ENCODE data around the gene MEPE. TPM values are rescaled to one million over a fixed set of nuclear protein-coding genes. Genes with fewer than 3 reads are reported as not detected.
A peak's percentile ranks its signal among the peaks of the same experiment; 100 is the strongest.

MEPE gene
- total RNA-seq, 1 donor from 2014 or later = not detected

DNA sequence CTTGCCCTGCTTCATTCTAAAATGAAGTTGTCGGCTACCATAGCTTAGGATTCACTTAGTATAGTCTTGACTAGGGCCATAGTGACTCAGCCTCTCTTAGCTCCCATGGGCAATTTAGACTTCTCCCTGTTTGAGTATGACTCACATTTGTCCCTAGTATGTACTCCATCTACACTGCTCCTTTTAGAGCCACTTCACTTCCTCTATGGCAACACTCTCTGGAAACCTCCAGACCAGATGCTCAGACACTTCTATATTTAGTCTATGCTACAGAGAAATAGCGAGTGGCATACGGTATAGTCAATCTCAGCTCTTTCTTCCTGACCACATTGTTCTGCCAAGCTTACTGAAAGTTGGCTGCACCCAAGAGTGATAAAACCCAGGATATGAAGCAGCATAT is 11.2 kb downstream of the MEPE start:
- no peaks in the 10 kb centered on the region for H3K36me3 Mint-ChIP-seq
- H3K27ac Mint-ChIP-seq = no peak overlapping the region
- H3K4me3 Mint-ChIP-seq = no peak overlapping the region
- TF ChIP-seq, protein P1, sequence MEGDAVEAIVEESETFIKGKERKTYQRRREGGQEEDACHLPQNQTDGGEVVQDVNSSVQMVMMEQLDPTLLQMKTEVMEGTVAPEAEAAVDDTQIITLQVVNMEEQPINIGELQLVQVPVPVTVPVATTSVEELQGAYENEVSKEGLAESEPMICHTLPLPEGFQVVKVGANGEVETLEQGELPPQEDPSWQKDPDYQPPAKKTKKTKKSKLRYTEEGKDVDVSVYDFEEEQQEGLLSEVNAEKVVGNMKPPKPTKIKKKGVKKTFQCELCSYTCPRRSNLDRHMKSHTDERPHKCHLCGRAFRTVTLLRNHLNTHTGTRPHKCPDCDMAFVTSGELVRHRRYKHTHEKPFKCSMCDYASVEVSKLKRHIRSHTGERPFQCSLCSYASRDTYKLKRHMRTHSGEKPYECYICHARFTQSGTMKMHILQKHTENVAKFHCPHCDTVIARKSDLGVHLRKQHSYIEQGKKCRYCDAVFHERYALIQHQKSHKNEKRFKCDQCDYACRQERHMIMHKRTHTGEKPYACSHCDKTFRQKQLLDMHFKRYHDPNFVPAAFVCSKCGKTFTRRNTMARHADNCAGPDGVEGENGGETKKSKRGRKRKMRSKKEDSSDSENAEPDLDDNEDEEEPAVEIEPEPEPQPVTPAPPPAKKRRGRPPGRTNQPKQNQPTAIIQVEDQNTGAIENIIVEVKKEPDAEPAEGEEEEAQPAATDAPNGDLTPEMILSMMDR (IDR thresholded peaks at IDR 0.05; ENCODE audit: unreplicated experiment) = no peak
- H3K4me1 Mint-ChIP-seq = peaks cover 3% of the 10 kb centered on the region
- no peak for DNase-seq (ENCODE audit: low spot score in 2 of 2, unreplicated experiment in 2 of 2)
- no peaks in the 10 kb centered on the region for H3K9me3 Mint-ChIP-seq
- H3K27me3 Mint-ChIP-seq (ENCODE audit: low read depth) = peaks cover 10% of the 10 kb centered on the region

DNA sequence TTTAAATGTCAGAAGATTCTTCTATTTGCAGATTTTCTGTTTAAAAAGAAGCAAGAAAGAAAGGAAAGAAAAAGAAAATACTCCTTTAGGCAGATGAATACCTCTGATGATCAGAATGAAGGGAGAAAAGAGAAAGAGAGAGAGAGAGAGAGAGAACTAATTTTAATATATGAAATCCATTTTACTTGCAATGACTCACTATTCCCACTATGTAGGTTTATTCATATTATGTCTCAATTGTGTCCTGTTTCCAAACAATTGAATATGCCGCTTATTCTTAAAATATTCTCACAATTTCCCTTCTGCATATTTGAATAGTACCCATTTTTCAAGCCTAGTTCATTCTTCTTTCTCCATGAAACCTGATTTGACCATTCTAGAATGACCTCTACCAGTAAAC is 11.7 kb downstream of the MEPE start:
- DNase-seq (ENCODE audit: low spot score in 2 of 2, unreplicated experiment in 2 of 2) = no peak
- H3K27ac Mint-ChIP-seq = no peak overlapping the region
- H3K27me3 Mint-ChIP-seq (ENCODE audit: low read depth) = peaks cover 10% of the 10 kb centered on the region
- H3K36me3 Mint-ChIP-seq = no peaks in the 10 kb centered on the region
- H3K9me3 Mint-ChIP-seq = no peaks in the 10 kb centered on the region
- H3K4me3 Mint-ChIP-seq = no peak overlapping the region
- TF ChIP-seq, protein P1 (IDR thresholded peaks at IDR 0.05; ENCODE audit: unreplicated experiment) = no peak
- peaks cover 7% of the 10 kb centered on the region for H3K4me1 Mint-ChIP-seq

DNA sequence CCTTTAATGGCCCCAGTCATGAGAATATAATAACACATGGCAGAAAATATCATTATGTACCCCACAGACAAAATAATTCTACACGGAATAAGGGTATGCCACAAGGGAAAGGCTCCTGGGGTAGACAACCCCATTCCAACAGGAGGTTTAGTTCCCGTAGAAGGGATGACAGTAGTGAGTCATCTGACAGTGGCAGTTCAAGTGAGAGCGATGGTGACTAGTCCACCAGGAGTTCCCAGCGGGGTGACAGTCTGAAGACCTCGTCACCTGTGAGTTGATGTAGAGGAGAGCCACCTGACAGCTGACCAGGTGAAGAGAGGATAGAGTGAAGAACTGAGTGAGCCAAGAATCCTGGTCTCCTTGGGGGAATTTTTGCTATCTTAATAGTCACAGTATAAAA is 13.5 kb downstream of the MEPE start:
- DNase-seq (ENCODE audit: low spot score in 2 of 2, unreplicated experiment in 2 of 2) = no peak
- H3K27ac Mint-ChIP-seq = no peak overlapping the region
- H3K36me3 Mint-ChIP-seq = no peaks in the 10 kb centered on the region
- TF ChIP-seq, protein P1 (IDR thresholded peaks at IDR 0.05; ENCODE audit: unreplicated experiment) = no peak
- H3K9me3 Mint-ChIP-seq = no peaks in the 10 kb centered on the region
- H3K4me3 Mint-ChIP-seq = no peak overlapping the region
- peaks cover 10% of the 10 kb centered on the region for H3K27me3 Mint-ChIP-seq (ENCODE audit: low read depth)
- H3K4me1 Mint-ChIP-seq = peaks cover 11% of the 10 kb centered on the region

DNA sequence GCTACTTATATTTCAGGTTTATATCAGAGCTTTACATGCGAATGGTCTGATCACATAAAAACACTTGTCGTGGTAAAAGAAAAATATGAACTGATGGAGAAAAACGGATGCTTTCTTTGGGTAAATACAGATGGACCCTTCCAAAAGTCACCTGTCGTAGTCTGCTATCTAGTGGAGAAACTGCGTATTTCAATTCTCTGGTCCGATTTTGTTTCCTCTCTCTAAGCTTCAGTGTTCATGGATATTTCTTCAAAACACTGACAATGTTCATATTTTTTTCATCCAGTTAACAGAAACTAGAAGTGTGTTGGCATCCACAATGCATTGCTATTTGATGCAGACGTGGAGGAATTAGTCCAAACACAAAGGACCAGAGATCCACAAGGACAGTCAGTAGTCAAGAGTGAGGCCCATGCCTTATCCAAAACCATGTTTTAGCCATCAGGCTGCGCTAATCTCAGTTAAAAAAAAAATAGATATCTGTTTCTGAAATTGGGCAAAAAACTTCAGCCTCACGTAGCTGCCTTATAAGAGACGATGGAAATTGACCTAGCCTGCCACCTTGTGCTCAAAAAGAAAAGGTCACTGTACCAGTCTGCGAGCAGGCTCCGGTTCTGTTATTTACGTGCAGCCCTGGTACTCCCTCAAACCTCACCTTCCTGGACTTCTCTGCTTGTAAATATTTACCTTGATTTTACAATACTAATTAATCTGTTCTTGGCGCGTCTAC is 16.0 kb downstream of the MEPE start:
- Mint-ChIP-seq H3K27me3 (ENCODE audit: low read depth) (peaks cover 10% of the 10 kb centered on the region), H3K4me3 (no peak overlapping the region), H3K36me3 (no peaks in the 10 kb centered on the region), H3K4me1 (peaks cover 20% of the 10 kb centered on the region), H3K27ac (no peak overlapping the region), H3K9me3 (no peaks in the 10 kb centered on the region)
- no peak for DNase-seq (ENCODE audit: low spot score in 2 of 2, unreplicated experiment in 2 of 2)
- TF ChIP-seq, protein P1 (IDR thresholded peaks at IDR 0.05; ENCODE audit: unreplicated experiment) = peak; percentile 26

DNA sequence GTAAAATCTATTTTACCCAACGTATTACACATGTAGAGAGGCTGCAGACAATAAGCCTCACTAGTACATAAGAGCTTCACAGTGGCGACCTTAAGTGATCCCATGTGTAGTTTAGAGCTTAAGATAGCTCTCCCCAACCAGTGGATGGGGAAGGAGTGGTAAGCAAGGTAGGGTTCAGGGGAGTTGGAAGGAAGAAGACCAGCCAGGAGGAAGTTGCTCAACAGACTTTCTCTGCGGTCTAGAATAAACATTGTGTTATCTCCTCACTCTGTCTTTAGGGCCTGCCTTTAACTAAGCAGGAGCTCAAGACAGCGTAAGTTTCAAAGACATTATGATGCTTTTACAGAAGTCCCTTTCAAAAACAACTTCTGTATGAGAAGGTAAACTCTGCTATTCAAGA is 16.8 kb downstream of the MEPE start:
- H3K9me3 Mint-ChIP-seq = no peaks in the 10 kb centered on the region
- no peak overlapping the region for H3K27ac Mint-ChIP-seq
- peaks cover 21% of the 10 kb centered on the region for H3K4me1 Mint-ChIP-seq
- no peak for DNase-seq (ENCODE audit: low spot score in 2 of 2, unreplicated experiment in 2 of 2)
- H3K4me3 Mint-ChIP-seq = no peak overlapping the region
- H3K36me3 Mint-ChIP-seq = no peaks in the 10 kb centered on the region
- H3K27me3 Mint-ChIP-seq (ENCODE audit: low read depth) = peaks cover 10% of the 10 kb centered on the region
- TF ChIP-seq, protein P1 (IDR thresholded peaks at IDR 0.05; ENCODE audit: unreplicated experiment) = no peak

Measured in mesothelial cell of epicardium (in vitro differentiated cells).